ENCODE results near the gene RGS18. TPM values are rescaled to one million over a fixed set of nuclear protein-coding genes. Genes with fewer than 3 reads are reported as not detected.
"Not testable (repeated sequence)": the region's sequence is repeated elsewhere in the genome, so short reads cannot be mapped to it uniquely, and the experiment has no call there.

RGS18 gene
- total RNA-seq, 1 experiment from 2014 or later: not detected

DNA sequence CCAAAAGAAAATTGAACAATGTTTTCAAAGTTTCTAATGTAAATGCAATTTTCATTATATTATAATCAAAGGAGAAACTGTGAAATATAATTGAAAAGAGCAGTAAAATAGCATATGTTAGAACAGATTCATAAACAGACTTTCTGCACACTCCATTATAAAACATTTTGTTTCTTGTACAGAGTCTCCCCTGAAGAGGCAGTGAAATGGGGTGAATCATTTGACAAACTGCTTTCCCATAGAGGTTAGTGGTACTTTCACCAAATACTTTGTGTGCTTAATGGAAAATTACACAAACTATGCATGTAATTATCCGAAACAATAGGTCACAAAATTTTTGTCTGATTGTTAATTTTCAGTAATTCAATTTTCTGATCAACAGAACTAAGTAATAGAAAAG lies 1.9 kb downstream of the RGS18 start:
- no peak for DNase-seq (ENCODE audit: low read depth)
- in situ Hi-C loops (cut with HindIII; ENCODE audit: low pct_unique_long_range_greater_than_20kb, low sequenced_read_pairs): no loop called here

DNA sequence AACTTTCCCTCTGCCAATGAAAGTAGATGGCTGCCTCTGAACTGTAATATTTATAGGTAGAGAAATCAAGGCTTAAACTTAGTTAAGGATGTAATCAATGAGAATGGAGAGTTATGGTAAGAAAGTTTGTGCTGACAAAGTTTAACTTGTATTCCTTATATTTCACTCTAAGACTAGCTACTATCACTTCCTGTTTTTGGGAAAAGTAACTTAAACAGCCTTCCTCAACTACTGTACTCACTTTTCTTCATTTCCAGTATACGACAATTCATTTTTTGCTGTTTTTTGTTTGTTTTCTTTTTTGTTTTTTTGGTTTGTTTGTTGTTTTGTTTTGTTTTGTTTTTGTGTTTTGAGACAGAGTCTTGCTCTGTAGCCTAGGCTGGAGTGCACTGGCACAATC lies 3.7 kb downstream of the RGS18 start:
- in situ Hi-C loops (cut with HindIII; ENCODE audit: low pct_unique_long_range_greater_than_20kb, low sequenced_read_pairs): no loop called here

DNA sequence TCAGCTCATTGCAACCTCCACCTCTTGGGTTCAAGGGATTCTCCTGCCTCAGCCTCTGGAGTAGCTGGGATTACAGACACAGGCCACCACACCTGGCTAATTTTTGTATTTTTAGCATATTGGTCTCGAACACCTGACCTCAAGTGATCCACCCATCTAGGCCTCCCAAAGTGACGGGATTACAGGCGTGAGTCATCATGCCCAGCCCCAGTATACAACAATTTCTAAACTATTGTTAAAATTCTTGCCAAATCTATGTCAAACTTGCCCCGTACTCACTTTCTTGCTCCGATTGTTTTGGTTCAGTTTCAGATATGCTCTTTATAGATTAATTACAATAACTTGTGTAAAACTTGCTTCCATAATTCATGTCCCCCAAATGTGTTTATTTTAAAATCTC lies 4.1 kb downstream of the RGS18 start:
- no peak for DNase-seq (ENCODE audit: low read depth)

More for the DNA sequence above, 3.7 kb downstream of the RGS18 start:
- no peak for DNase-seq (ENCODE audit: low read depth)

DNA sequence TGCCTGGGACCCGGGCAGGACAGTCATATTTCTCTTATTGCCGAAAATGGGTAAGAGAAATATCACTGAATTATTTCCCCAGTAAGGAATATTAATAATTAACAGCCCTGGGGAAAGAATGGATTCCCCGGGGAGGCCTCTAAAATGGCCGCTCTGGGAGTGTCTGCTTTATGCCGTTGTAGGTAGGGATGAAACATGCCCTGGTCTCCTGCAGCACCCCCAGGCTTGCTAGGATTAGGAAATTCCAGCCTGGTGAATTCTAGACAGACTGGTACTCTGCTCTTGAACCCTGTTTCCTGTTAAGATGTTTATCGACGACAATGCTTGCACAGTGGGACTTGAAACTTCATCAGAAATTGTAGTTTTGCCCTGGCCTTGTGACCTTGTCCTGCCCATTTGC lies 6.7 kb downstream of the RGS18 start:
- DNase-seq (ENCODE audit: low read depth); in situ Hi-C loops (cut with HindIII; ENCODE audit: low pct_unique_long_range_greater_than_20kb, low sequenced_read_pairs): not testable (repeated sequence)

More for the DNA sequence above, 4.1 kb downstream of the RGS18 start:
- in situ Hi-C loops (cut with HindIII; ENCODE audit: low pct_unique_long_range_greater_than_20kb, low sequenced_read_pairs): no loop called here

DNA sequence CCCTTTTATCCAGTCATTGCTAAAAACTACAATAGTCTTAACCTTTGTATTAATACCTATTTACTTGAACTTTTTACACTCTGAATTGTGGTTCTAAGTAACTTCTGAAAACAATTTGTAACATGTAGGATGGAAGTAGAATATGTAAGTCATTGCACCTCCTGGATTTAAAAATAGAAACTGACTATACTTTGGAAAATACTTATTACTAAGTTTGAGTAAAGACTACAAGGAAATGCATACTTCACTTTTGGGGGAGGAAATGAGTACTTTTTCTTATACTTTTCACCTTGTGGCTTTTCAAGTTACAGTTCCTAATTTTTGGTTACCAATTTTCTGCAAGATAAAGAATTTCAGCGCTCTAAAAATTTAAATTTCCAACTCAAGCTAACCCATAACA lies 8.7 kb downstream of the RGS18 start:
- DNase-seq (ENCODE audit: low read depth): no peak
- in situ Hi-C loops (cut with HindIII; ENCODE audit: low pct_unique_long_range_greater_than_20kb, low sequenced_read_pairs): no loop called here

DNA sequence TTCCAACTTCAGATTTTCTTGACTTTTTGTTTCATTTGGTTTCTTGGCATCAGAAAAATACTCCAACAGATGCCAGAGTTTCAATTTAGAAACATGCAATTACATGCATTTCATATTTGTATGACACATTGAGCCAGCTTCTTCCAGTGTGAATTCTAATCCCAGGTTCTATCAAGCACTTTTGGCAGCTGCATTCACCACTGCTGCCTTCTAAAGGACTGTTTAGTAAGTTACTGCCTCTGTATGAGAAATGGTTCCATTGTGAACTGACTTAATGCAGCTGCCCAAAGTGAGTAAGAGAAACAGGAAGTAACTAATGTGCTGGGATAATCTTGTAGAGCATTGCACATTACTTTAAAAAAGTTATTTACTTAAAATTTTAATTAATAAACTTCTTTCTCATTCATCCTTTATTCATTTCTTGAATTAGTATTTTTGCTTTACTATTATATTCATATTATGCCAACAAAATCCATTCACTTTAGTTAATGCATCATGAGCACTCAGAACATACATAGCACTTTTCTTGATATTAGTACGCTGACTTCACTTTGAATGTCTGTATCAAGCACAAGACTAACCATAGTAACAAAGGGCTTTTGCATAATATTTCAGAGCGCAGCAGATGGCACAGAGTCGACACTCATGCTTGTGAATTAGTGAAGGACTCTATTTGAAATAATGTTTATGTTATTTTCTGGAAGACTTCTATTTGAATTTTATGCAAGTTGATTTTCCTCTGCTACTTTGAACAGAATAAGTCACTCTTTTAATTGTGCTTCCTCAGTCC lies 9.8 kb downstream of the RGS18 start:
- DNase-seq (ENCODE audit: low read depth): no peak
- in situ Hi-C loops (cut with HindIII; ENCODE audit: low pct_unique_long_range_greater_than_20kb, low sequenced_read_pairs): no loop called here

DNA sequence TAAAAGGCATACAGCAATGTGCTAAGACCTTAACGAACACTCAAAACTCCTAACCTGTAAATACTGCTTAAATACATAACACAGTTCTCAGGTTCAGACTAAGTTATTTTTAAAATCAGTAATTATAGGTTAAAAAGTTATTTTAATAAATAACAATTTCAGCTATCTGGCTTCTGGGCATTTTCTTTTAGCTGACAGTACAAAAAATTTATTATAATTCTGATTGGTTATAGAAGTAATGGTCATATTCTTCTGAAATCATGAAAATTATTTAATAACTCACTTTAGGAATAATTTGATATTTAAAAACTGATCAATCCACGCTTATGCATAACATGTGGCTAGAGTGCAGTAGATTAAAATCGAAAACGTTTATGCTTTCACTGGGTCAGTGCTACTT lies 10.7 kb downstream of the RGS18 start:
- DNase-seq (ENCODE audit: low read depth): no peak
- in situ Hi-C loops (cut with HindIII; ENCODE audit: low pct_unique_long_range_greater_than_20kb, low sequenced_read_pairs): no loop called here

DNA sequence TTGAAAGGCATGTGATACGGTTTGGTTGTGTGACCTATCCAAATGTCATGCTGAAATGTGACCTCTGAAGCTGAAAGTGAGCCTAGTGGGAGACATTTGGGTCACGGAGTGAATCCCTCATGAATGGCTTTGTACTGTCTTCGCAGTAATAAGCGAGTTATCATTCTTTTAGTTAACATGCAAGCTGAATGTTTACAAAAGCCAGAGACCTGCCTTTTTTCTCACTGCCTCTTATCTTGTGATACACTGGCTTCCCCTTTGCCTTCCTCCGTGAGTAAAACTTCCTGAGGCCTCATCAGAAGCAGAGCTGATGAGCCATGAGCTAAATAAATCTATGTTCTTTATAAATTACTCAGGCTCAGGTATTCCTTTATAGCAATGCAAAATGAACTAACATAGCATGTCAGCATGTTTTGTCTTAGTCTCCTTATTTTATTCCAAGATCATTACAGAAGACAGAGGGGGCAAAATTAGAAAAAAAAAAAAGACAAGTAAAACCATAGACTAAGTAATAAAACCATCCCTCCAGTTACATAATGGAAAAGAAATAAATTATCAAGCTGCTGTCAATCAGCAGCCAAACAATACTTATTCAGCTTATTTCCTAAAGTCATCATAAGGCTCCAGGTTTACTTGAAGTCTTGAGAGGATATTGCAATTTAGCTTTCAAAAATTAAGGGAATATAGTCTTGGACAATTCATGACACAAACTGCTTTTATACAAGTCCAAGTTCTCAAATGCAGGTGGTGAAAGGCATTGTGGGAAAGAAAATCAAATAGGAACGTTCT lies 12.1 kb downstream of the RGS18 start:
- DNase-seq (ENCODE audit: low read depth): no peak
- in situ Hi-C loops (cut with HindIII; ENCODE audit: low pct_unique_long_range_greater_than_20kb, low sequenced_read_pairs): no loop called here

DNA sequence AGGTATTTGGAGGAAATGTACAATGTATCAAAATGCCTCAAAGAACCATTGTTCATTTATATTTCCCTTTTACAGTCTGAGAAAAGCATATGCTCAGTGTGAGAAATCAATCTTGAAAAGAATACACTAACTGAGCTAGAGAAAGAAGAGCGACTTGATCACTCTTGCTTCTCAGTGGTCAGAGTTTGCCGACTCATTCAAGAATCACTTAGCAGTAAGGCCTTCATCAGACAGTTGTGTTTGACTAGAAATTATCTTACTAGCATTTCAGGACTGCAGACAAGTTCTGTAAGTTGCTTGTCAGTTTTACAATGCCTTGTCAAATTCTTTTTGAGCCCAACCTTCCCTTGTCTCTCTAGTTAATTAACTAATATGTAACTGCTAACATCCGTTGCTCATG lies 12.9 kb downstream of the RGS18 start:
- DNase-seq (ENCODE audit: low read depth): no peak
- in situ Hi-C loops (cut with HindIII; ENCODE audit: low pct_unique_long_range_greater_than_20kb, low sequenced_read_pairs): no loop called here

DNA sequence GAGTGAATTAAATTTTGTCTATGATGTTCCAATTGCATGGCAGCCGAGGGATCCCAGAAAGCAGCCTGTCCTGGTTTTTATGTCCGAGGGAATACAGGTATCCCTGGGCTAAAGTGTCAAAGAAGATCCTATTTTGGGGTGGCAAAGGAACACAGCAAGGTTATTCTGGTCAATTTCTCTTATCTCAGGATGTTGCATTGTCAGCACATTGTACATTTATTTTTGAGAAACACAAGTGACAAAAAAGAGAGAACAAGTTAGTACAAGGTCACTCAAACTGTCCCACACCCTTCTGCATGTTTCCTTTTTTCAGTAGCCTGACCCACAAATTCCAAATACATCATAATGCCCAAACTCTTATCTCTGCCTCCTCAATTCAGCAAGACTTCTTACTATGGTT lies 17.7 kb downstream of the RGS18 start:
- no peak for DNase-seq (ENCODE audit: low read depth)
- in situ Hi-C loops (cut with HindIII; ENCODE audit: low pct_unique_long_range_greater_than_20kb, low sequenced_read_pairs): no loop called here

DNA sequence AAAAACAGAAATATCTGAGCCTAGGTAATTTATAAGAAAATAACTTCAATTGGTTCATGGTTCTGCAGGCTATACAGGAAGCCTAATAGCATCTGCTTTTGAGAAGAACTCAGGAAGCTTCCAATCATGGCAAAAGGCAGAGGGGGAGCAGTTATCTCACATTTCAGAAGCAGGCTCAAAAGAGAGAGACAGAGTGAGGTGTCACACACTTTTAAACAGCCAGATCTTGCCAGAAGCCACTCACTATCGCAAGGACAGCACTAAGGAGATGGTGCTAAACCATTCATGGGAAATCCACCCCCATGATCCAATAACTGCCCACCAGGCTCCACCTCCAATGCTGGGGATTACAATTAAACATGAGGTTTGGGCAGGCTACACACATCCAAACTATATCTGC lies 25.5 kb downstream of the RGS18 start:
- no peak for DNase-seq (ENCODE audit: low read depth)
- in situ Hi-C loops (cut with HindIII; ENCODE audit: low pct_unique_long_range_greater_than_20kb, low sequenced_read_pairs): no loop called here

DNA sequence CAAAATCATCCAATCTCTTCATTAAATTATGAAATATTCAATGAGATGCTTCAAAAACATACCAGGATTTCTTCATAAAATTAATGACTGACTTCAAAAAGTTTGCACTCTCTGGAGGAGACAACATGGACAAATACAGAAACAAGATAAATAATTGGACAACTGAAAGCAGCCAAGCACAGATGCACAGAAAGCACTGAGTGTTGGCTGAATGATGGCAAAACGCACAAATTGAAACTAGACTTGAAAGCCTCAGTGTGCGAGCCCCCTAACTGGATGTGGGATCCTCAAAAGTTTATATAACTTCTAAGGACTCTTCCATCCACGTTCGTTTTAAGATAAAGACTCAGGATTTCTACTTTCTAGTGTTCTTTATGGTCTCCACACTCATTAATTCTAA lies 27.9 kb downstream of the RGS18 start:
- in situ Hi-C loops (cut with HindIII; ENCODE audit: low pct_unique_long_range_greater_than_20kb, low sequenced_read_pairs): no loop called here
- DNase-seq (ENCODE audit: low read depth): no peak

DNA sequence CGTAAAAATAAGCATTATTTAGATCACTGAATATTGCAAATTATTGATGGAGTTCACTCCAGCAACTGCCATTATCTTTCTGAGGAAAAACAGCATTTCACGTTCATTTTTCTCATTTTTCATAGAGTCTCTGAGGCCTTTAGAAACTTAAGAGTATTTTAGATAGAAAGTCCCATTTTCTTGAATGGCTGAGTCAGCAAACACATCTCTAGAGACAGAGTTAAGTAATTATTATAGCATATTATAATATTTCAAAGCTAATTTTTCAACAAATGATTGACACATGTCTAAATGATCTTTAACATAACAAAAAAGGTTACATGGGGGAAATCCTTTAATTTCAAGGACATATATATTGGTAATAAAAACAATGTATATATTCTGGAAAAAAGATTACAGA lies 31.8 kb downstream of the RGS18 start:
- no peak for DNase-seq (ENCODE audit: low read depth)
- in situ Hi-C loops (cut with HindIII; ENCODE audit: low pct_unique_long_range_greater_than_20kb, low sequenced_read_pairs): no loop called here

DNA sequence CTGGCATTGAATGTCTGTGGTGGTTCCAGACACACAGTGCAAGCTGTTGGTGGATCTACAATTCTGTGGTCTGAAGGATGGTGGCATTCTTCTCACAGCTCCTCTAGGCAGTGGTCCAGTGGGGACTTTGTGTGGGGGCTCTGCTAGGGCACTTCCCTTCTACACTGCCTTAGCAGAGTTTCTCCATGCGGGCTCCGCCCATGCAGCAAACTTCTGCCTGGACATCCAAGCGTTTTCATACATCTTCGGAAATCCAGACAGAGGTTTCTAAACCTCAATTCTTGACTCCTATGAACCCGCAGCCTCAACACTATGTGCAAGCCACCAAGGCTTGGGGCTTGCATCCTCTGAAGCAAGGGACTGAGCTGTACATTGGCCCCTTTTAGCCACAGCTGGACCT lies 43.0 kb downstream of the RGS18 start:
- DNase-seq (ENCODE audit: low read depth): no peak
- in situ Hi-C loops (cut with HindIII; ENCODE audit: low pct_unique_long_range_greater_than_20kb, low sequenced_read_pairs): no loop called here

DNA sequence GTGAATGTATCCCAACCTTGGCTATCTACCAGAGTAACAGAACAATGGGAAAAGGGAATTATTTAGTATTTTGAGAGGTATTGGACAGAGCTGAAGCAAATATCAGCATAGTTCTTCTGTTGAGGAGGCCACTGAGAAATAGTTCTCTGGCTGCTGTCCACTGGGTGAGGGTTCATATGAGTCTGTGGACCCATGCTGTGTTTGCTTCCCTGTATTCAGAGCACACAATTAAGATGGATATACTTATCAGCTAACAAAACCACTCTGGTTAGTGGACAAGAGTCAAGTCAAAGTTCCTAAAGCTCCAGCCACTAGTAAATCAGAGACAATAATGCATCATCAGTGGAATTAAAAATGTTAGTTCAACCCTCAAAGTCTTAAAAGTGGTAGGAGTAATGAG lies 66.1 kb downstream of the RGS18 start:
- in situ Hi-C loops (cut with HindIII; ENCODE audit: low pct_unique_long_range_greater_than_20kb, low sequenced_read_pairs): no loop called here
- DNase-seq (ENCODE audit: low read depth): no peak

DNA sequence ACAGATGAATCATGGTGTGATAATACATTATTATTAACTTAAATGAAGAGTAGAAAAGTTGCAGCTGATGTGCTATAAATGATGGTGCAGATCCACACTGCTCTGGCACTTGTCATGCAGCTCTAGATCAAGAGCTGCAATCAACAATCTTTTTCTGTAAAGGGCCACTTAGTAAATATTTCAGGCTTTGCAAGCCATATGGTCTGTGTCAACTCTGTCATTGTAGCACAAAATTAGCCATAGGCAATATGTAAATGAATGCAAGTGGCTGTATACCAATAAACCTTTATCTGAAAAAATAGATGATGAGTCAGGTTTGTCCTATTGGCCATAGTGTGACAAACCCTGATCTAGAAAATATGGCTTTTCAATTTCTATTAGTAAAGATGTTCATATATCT lies 66.6 kb downstream of the RGS18 start:
- in situ Hi-C loops (cut with HindIII; ENCODE audit: low pct_unique_long_range_greater_than_20kb, low sequenced_read_pairs): no loop called here

DNA sequence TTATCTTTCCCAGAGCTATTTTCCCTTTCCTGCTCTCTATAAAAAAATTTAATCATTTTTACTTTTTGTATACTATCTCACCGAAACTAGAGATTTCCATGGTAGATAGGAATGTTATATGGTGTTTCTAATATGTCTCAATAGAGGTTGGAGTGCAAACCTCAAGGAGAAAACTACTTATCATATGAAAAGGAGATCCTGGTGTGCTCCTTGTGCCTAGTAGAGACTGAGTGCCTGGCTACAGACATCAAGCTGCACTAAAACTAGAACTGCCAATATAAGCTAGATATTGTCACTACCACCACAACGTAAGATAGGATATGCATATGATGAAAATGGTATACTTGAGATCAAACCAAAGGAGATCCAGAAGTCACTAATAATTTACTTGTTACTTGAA lies 67.0 kb downstream of the RGS18 start:
- in situ Hi-C loops (cut with HindIII; ENCODE audit: low pct_unique_long_range_greater_than_20kb, low sequenced_read_pairs): no loop called here
- no peak for DNase-seq (ENCODE audit: low read depth)

More for the DNA sequence above, 66.6 kb downstream of the RGS18 start:
- DNase-seq (ENCODE audit: low read depth): no peak

DNA sequence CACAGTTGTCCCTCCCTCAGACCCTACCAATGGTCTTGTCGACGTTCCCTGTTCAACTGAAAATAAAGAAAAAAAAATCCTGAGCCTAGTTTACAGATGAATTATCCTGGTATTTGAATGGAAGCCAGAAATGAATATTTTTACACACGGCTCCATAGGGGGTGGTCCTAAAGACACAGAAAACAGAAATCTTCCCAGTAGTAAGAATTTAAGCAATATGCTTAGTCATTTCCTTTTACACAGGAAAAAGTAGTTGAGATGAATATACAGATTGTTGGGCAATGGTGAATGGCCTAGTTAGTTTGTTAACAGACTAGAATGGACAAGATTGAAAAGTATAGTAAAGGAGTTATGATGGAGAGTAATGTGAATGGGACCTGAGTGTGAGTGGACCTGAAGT lies 67.4 kb downstream of the RGS18 start:
- in situ Hi-C loops (cut with HindIII; ENCODE audit: low pct_unique_long_range_greater_than_20kb, low sequenced_read_pairs): no loop called here
- DNase-seq (ENCODE audit: low read depth): no peak

DNA sequence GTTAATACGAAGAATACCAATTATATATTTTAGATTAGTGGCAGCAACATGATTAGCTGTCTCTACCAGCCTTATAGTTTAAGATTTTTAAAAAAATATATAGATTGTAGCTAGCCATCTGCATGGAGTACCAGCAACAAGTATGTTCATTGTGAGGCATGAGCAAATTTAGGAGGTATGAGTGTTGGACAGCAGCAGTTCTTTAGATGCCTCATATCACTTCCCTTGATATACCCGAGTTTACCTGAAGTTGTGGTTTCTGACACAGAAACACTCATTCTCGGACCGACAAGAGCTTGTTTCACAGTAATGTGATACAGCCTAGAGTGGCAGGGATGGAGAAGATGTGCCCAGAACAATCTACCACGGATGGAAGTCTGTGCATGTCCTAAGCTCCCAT lies 69.1 kb downstream of the RGS18 start:
- in situ Hi-C loops (cut with HindIII; ENCODE audit: low pct_unique_long_range_greater_than_20kb, low sequenced_read_pairs): no loop called here
- DNase-seq (ENCODE audit: low read depth): no peak

DNA sequence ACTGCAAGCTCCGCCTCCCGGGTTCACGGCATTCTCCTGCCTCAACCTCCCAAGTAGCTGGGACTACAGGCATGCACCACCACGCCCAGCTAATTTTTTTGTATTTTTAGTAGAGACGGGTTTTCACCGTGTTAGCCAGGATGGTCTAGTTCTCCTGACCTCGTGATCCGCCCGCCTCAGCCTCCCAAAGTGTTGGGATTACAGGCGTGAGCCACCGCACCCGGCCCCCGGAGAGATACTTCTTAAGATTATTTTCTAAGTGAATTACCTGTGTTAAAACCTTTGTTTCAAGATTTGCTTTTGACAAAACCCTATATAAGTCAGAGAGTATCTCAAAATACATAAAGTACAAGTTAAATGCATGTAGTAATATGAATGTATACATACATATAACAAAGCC lies 69.7 kb downstream of the RGS18 start:
- DNase-seq (ENCODE audit: low read depth); in situ Hi-C loops (cut with HindIII; ENCODE audit: low pct_unique_long_range_greater_than_20kb, low sequenced_read_pairs): not testable (repeated sequence)
